ENCODE data around the gene TPRN. TPM values are rescaled to one million over a fixed set of nuclear protein-coding genes. Genes with fewer than 3 reads are reported as not detected.

The TPRN gene
- total RNA-seq, 2 experiments from 2014 or later = 5.7 to 6.6 TPM

DNA sequence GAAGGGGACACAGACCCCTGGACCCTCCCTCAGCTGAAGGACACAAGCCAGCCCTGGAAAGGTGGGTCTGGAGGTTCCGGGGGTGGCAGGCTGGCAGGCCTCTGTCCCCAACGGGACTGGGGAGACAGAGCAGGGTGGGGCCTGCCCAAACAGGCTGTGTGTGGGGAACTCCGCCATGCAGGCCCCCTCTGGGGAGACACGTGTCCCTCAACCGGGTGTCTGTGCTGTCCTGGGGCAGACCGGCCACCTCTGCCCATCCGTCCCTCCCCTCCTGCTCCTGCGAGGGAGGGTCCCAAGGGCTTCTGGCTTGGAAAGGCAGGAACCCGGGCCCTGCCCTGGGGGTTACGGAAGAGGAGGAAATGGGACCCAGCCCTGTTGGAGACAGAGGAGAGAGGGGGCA lies 31.6 kb upstream of the TPRN start:
- no peak for TF ChIP-seq CTCF (IDR thresholded peaks at IDR 0.05)
- Mint-ChIP-seq H3K27me3 (peaks cover 11% of the 10 kb centered on the region), H3K27ac (no peak overlapping the region), H3K36me3 (ENCODE audit: low read depth) (no peaks in the 10 kb centered on the region), H3K4me3 (no peak overlapping the region), H3K4me1 (ENCODE audit: low read depth) (peaks cover 6% of the 10 kb centered on the region), H3K9me3 (no peaks in the 10 kb centered on the region)
- ChIA-PET POLR2A (no interaction called here), CTCF (no interaction called here)
- intact Hi-C loops (cut with micrococcal nuclease) = no loop called here
- DNase-seq (no peak), ATAC-seq (no peak)

- H3K27me3 Mint-ChIP-seq = peaks cover 11% of the 10 kb centered on the region
- TF ChIP-seq CTCF (IDR thresholded peaks at IDR 0.05) = no peak
- ChIA-PET CTCF (interaction anchor here (0.8 kb wide), 1 partner anchor 31 kb away, joined by 3 read pairs; the partner anchor contains the start of gene TPRN), POLR2A (interaction anchor here (2.3 kb wide), 1 partner anchor 9 kb away, joined by 8 read pairs; the partner anchor contains the start of gene TUBB4B)
- peaks cover 3% of the 10 kb centered on the region for H3K4me1 Mint-ChIP-seq (ENCODE audit: low read depth)
- H3K36me3 Mint-ChIP-seq (ENCODE audit: low read depth) = no peaks in the 10 kb centered on the region
- intact Hi-C loops (cut with micrococcal nuclease) = no loop called here
- H3K4me3 Mint-ChIP-seq = no peak overlapping the region
- ATAC-seq (no peak), DNase-seq (no peak)
- H3K9me3 Mint-ChIP-seq = no peaks in the 10 kb centered on the region
- no peak overlapping the region for H3K27ac Mint-ChIP-seq
Measured at GRCh38 chr9:137231372-137232039, 31.0 kb upstream of the TPRN start.

GRCh38 chr9:137230705-137231371 lies 30.3 kb upstream of the TPRN start, which contains the start of gene SLC34A3:
TSS of gene SLC34A3 (plus strand) at chr9:137230901. CDS start at chr9:137231703, 802 bp downstream.
- CTCF ChIA-PET = interaction anchor here (0.8 to 1.2 kb wide), 2 partner anchors 30 to 54 kb away, joined by 3 read pairs; partner anchors contain the start of gene TPRN
- POLR2A ChIA-PET = interaction anchor here (2.3 kb wide), 1 partner anchor 10 kb away, joined by 8 read pairs; the partner anchor contains the start of gene TUBB4B
- intact Hi-C loops (cut with micrococcal nuclease) = no loop called here

DNA sequence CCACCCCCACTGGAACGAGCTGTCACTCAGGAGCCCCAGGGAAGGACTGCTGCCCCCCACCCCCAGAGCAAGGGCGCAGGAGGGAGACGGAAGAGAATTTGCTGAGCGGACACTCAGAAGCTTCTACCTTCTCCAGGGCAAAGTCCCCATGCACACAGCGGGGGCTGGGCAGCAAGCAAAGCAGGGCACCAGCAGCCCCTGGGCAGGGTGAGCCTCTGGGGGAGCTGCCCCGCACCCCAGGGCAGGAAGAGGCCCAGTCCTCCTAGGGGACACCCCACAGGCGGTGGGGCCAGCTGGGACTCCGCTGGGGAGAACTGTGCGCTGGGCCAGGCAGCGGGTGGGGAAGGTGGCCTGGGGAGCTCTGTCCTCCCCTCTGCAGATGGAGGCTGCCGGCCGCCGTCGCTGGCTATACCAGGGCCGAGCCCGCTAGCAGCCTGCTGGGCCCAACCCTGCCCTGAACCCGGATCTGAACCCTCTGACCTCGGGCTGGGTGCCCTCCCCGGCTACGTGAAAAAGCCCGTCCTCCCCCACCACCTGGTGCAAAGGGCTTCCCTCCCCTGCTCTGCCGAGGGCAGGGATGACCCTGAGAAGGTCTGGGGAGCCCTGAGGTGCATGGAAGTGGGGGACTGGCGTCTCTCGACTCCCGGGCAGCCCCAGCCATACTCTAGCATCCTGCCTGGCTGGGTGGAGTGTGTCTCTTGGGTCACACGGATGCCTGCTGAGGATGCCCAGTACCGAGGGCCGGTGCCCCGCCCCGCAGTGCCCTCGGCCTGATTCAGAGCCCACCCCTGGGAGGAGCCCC lies 29.6 kb upstream of the TPRN start:
- POLR2A ChIA-PET = interaction anchor here (2.3 kb wide), 1 partner anchor 10 kb away, joined by 8 read pairs; the partner anchor contains the start of gene TUBB4B
- intact Hi-C loops (cut with micrococcal nuclease) = loop anchor here (5.0 kb wide), 1 partner anchor 108 kb away; no protein-coding TSS in a partner anchor
- CTCF ChIA-PET = interaction anchor here (1.1 to 1.2 kb wide), 2 partner anchors 53 to 184 kb away, joined by 3 read pairs; partner anchors contain the start of gene NPDC1
- H3K4me1 Mint-ChIP-seq (ENCODE audit: low read depth) = peaks cover 3% of the 10 kb centered on the region
- H3K4me3 Mint-ChIP-seq = no peak overlapping the region
- no peaks in the 10 kb centered on the region for H3K36me3 Mint-ChIP-seq (ENCODE audit: low read depth)
- ATAC-seq (no peak), DNase-seq (no peak)
- TF ChIP-seq CTCF (IDR thresholded peaks at IDR 0.05) = no peak
- peaks cover 9% of the 10 kb centered on the region for H3K27me3 Mint-ChIP-seq
- H3K9me3 Mint-ChIP-seq = no peaks in the 10 kb centered on the region
- H3K27ac Mint-ChIP-seq = no peak overlapping the region

More at GRCh38 chr9:137230705-137231371, 30.3 kb upstream of the TPRN start, which contains the start of gene SLC34A3:
- no peak for DNase-seq
- Mint-ChIP-seq H3K27me3 (peaks cover 11% of the 10 kb centered on the region), H3K4me3 (no peak within 1 kb of the TSS), H3K9me3 (no peaks in the 10 kb centered on the region), H3K27ac (no peak within 1 kb of the TSS), H3K36me3 (ENCODE audit: low read depth) (no peaks in the 10 kb centered on the region), H3K4me1 (ENCODE audit: low read depth) (peaks cover 3% of the 10 kb centered on the region)
- TF ChIP-seq CTCF (IDR thresholded peaks at IDR 0.05) = no peak
- ATAC-seq = no peak
